SH-SY5Y (cell line): ENCODE measurements around the gene FOXN3.

ENCODE experiments used
- GATA2 ChIP-seq: IDR thresholded peaks from 2 replicates; pipeline ENCODE4 v1.6.1; 2011; ENCODE audit warnings: mild to moderate bottlenecking, low read depth, low read length
- GATA3 ChIP-seq: IDR thresholded peaks from 2 replicates; pipeline ENCODE4 v1.6.1; 2011; ENCODE audit warnings: low read depth, mild to moderate bottlenecking, low read length, moderate library complexity

DNA sequence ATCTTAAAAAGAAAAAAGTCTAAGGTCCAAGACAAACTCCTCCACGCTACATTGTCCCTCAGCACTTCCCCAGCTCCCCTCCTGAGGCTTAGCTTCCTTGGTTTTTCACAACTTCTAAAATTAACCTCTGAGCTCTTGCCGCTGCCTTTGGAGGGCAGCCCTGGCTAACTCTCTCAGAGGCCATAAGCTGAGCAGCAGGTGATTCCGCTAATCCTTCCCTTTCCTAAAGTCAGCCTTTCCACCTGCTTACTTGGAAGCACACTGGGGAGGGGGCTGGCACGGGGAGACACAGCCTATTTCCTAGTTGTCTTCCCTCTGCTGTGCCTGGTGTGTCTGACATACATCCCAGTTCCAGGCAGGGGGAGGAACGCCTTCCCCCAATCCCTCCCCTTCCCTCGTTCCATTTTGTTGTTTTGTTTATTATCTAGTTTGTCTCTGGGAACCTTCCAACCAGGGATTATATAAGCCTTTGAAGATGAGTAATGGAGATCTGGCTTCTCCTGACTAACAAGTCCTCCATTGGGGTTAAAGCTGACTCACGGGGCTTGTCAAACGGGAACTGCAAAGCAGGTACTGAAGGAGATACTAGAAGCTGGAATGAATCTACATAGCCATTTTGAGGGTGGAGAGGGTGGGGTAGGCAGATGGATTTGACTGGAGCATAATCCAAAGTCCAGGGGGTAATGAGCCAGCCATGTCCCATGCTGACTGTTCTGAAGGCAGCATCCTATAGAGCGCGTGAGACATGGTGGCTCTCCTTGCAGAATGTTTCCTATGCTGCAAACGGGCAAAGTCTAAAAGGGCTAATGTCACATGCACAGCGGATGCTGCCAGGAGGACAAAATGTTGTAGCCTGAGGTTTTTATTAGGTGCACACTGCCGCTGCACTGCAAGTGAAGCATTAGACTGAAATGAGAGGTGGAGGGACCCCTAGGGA is 230.8 kb downstream of the FOXN3 start:
- TF ChIP-seq GATA2 = no peak
- no peak for TF ChIP-seq GATA3
